Progenitor cell of endocrine pancreas (in vitro differentiated cells): Measurements from ENCODE around the gene CREBL2. TPM values are rescaled to one million over a fixed set of nuclear protein-coding genes. Genes with fewer than 3 reads are reported as not detected.

Experiments used
- DNase-seq: peaks from one replicate; pipeline ENCODE4 v3.0.0; 2021; ENCODE audit warnings: low spot score; ENCODE audit not compliant: unreplicated experiment
- H3K27ac Mint-ChIP-seq: 2 replicates; pipeline ENCODE4 v1.8.0; 2021; ENCODE audit warnings: mild to moderate bottlenecking, moderate library complexity, mixed read lengths
- H3K27me3 Mint-ChIP-seq: 2 replicates; pipeline ENCODE4 v1.8.0; 2021; ENCODE audit warnings: mixed read lengths
- H3K36me3 Mint-ChIP-seq: 2 replicates; pipeline ENCODE4 v1.8.0; 2022; ENCODE audit warnings: mixed read lengths; ENCODE audit not compliant: insufficient read depth
- H3K4me1 Mint-ChIP-seq: 2 replicates; pipeline ENCODE4 v1.8.0; 2021; ENCODE audit warnings: low read depth, mixed read lengths
- H3K4me3 Mint-ChIP-seq: 2 replicates; pipeline ENCODE4 v1.8.0; 2021; ENCODE audit warnings: low read depth, mild to moderate bottlenecking, moderate library complexity, mixed read lengths
- H3K9me3 Mint-ChIP-seq: 2 replicates; pipeline ENCODE4 v1.8.0; 2021; ENCODE audit warnings: low read depth, mixed read lengths
- CTCF ChIP-seq: fragments of 200-600 bp; sonication (generic); IDR thresholded peaks from one replicate; pipeline ENCODE4 v1.5.0; 2021; ENCODE audit warnings: antibody characterized with exemption, mild to moderate bottlenecking; ENCODE audit not compliant: unreplicated experiment
- total RNA-seq: library from RNA; stranded (reverse); gene quantifications from 2 replicates; pipeline ENCODE4 v1.2.1, GENCODE V29; 2021

CREBL2 gene
- total RNA-seq, 1 donor from 2014 or later = 18.5 TPM

- Mint-ChIP-seq H3K27ac (no peak overlapping the region), H3K27me3 (no peaks in the 10 kb centered on the region), H3K9me3 (peaks cover 7% of the 10 kb centered on the region)
Measured at GRCh38 chr12:12620730-12621315, 9.1 kb downstream of the CREBL2 start.

GRCh38 chr12:12622418-12622817 is 10.7 kb downstream of the CREBL2 start:
- Mint-ChIP-seq H3K4me3 (no peak overlapping the region), H3K27ac (no peak overlapping the region), H3K9me3 (peaks cover 7% of the 10 kb centered on the region), H3K36me3 (peaks cover 29% of the 10 kb centered on the region), H3K4me1 (peaks cover 11% of the 10 kb centered on the region), H3K27me3 (no peaks in the 10 kb centered on the region)
- TF ChIP-seq CTCF = no peak
- DNase-seq = no peak

More at GRCh38 chr12:12620730-12621315, 9.1 kb downstream of the CREBL2 start:
- H3K4me1 Mint-ChIP-seq = peaks cover 16% of the 10 kb centered on the region
- H3K36me3 Mint-ChIP-seq = peaks cover 31% of the 10 kb centered on the region
- no peak for TF ChIP-seq CTCF
- no peak for DNase-seq
- H3K4me3 Mint-ChIP-seq = no peak overlapping the region

- no peak for DNase-seq
- Mint-ChIP-seq H3K27ac (peak overlapping the region; percentile 29), H3K36me3 (peaks cover 25% of the 10 kb centered on the region), H3K9me3 (peaks cover 7% of the 10 kb centered on the region), H3K4me1 (peaks cover 10% of the 10 kb centered on the region), H3K27me3 (no peaks in the 10 kb centered on the region), H3K4me3 (no peak overlapping the region)
- no peak for TF ChIP-seq CTCF
Measured at GRCh38 chr12:12624498-12624992, 12.9 kb downstream of the CREBL2 start.

GRCh38 chr12:12626471-12626870 is 14.8 kb downstream of the CREBL2 start:
- Mint-ChIP-seq H3K4me1 (peaks cover 23% of the 10 kb centered on the region), H3K4me3 (no peak overlapping the region), H3K9me3 (peaks cover 7% of the 10 kb centered on the region), H3K27me3 (no peaks in the 10 kb centered on the region), H3K36me3 (peaks cover 16% of the 10 kb centered on the region), H3K27ac (no peak overlapping the region)
- TF ChIP-seq CTCF = no peak
- no peak for DNase-seq

GRCh38 chr12:12627308-12627827 is 15.7 kb downstream of the CREBL2 start:
- DNase-seq = no peak
- H3K9me3 Mint-ChIP-seq = peaks cover 7% of the 10 kb centered on the region
- no peak overlapping the region for H3K27ac Mint-ChIP-seq
- no peak overlapping the region for H3K4me3 Mint-ChIP-seq
- no peak for TF ChIP-seq CTCF
- peaks cover 13% of the 10 kb centered on the region for H3K36me3 Mint-ChIP-seq
- peaks cover 23% of the 10 kb centered on the region for H3K4me1 Mint-ChIP-seq
- no peaks in the 10 kb centered on the region for H3K27me3 Mint-ChIP-seq
